ENCODE results near the gene ARMH4.

Gene ARMH4

GRCh38 chr14:58048219-58048618, 103.8 kb downstream of the ARMH4 start:
- no peak for DNase-seq

GRCh38 chr14:58027904-58028303, 124.1 kb downstream of the ARMH4 start:
- no peak for DNase-seq

GRCh38 chr14:58026967-58027366, 125.0 kb downstream of the ARMH4 start:
- no peak for DNase-seq

GRCh38 chr14:58026219-58026618, 125.8 kb downstream of the ARMH4 start:
- no peak for DNase-seq

- DNase-seq, result no peak
These were observed 137.2 kb downstream of the ARMH4 start for GRCh38 chr14:58014778-58015177.

GRCh38 chr14:58002618-58003017, 149.4 kb downstream of the ARMH4 start:
- no peak for DNase-seq

GRCh38 chr14:57999979-58000378, 152.0 kb downstream of the ARMH4 start:
- DNase-seq, result peak in 1 of 14 donors; percentile 60

GRCh38 chr14:57999471-57999870, 152.5 kb downstream of the ARMH4 start:
- DNase-seq, result peak in 1 of 14 donors; percentile 93

GRCh38 chr14:57998766-57999165, 153.2 kb downstream of the ARMH4 start:
- peak in 1 of 14 donors; percentile 43 for DNase-seq

GRCh38 chr14:57991353-57991752, 160.7 kb downstream of the ARMH4 start:
- DNase-seq, result no peak

GRCh38 chr14:57988445-57988844, 163.6 kb downstream of the ARMH4 start:
- no peak for DNase-seq

- peak in 1 of 14 donors; percentile 98 for DNase-seq
These were observed 164.3 kb downstream of the ARMH4 start for GRCh38 chr14:57987596-57988300.

- no peak for DNase-seq
These were observed 165.0 kb downstream of the ARMH4 start for GRCh38 chr14:57987051-57987450.

- no peak for DNase-seq
These were observed 169.0 kb downstream of the ARMH4 start for GRCh38 chr14:57982804-57983634.

- no peak for DNase-seq
These were observed 170.0 kb downstream of the ARMH4 start for GRCh38 chr14:57981817-57982560.

- DNase-seq, result no peak
These were observed 172.5 kb downstream of the ARMH4 start for GRCh38 chr14:57979376-57980048.

GRCh38 chr14:57976701-57977100, 175.3 kb downstream of the ARMH4 start:
- DNase-seq, result no peak

- DNase-seq, result no peak
These were observed 177.1 kb downstream of the ARMH4 start for GRCh38 chr14:57974896-57975295.

GRCh38 chr14:57970594-57970993, 181.4 kb downstream of the ARMH4 start:
- no peak for DNase-seq

GRCh38 chr14:57970175-57970574, 181.8 kb downstream of the ARMH4 start:
- no peak for DNase-seq

GRCh38 chr14:57963071-57963470, 188.9 kb downstream of the ARMH4 start:
- DNase-seq, result peak in 1 of 14 donors; percentile 60

- DNase-seq, result peak in 1 of 14 donors; percentile 48
These were observed 189.5 kb downstream of the ARMH4 start for GRCh38 chr14:57962325-57963035.

All from C1 segment of cervical spinal cord (tissue), 14 donors.